Measurements from ENCODE around the gene AMOTL2.
A peak's percentile ranks its signal among the peaks of the same experiment; 100 is the strongest.

Gene AMOTL2

GRCh38 chr3:134336587-134336986 lies 37.7 kb downstream of the AMOTL2 start:
- DNase-seq (ENCODE audit: low spot score), result no peak
- no peak for FAIRE-seq

- FAIRE-seq, result no peak
Measured at GRCh38 chr3:134334901-134335280, 39.4 kb downstream of the AMOTL2 start.

GRCh38 chr3:134334231-134334900 lies 39.9 kb downstream of the AMOTL2 start:
- DNase-seq (ENCODE audit: low spot score) (no peak), FAIRE-seq (peak; percentile 13)

More at GRCh38 chr3:134334901-134335280, 39.4 kb downstream of the AMOTL2 start:
- no peak for DNase-seq (ENCODE audit: low spot score)

GRCh38 chr3:134333522-134334181 lies 40.6 kb downstream of the AMOTL2 start:
- DNase-seq (ENCODE audit: low spot score) (peak; percentile 69), FAIRE-seq (no peak)

- DNase-seq (ENCODE audit: low spot score), result no peak
- no peak for FAIRE-seq
Measured at GRCh38 chr3:134332344-134332743, 41.9 kb downstream of the AMOTL2 start.

- FAIRE-seq (no peak), DNase-seq (ENCODE audit: low spot score) (no peak)
Measured at GRCh38 chr3:134331811-134332199, 42.4 kb downstream of the AMOTL2 start.

GRCh38 chr3:134330883-134331810 lies 43.1 kb downstream of the AMOTL2 start:
- DNase-seq (ENCODE audit: low spot score) (no peak), FAIRE-seq (no peak)

GRCh38 chr3:134328846-134329245 lies 45.4 kb downstream of the AMOTL2 start:
- FAIRE-seq, result peak; percentile 42

GRCh38 chr3:134328147-134328591 lies 46.1 kb downstream of the AMOTL2 start:
- peak; percentile 77 for FAIRE-seq
- DNase-seq (ENCODE audit: low spot score), result peak; percentile 67

More at GRCh38 chr3:134328846-134329245, 45.4 kb downstream of the AMOTL2 start:
- no peak for DNase-seq (ENCODE audit: low spot score)

- DNase-seq (ENCODE audit: low spot score), result peak; percentile 60
- FAIRE-seq, result no peak
Measured at GRCh38 chr3:134327594-134327975, 46.7 kb downstream of the AMOTL2 start.

- DNase-seq (ENCODE audit: low spot score), result peak; percentile 82
- no peak for FAIRE-seq
Measured at GRCh38 chr3:134326760-134327593, 47.3 kb downstream of the AMOTL2 start.

- no peak for DNase-seq (ENCODE audit: low spot score)
- peak; percentile 9 for FAIRE-seq
Measured at GRCh38 chr3:134326126-134326525, 48.1 kb downstream of the AMOTL2 start.

- FAIRE-seq (no peak), DNase-seq (ENCODE audit: low spot score) (no peak)
Measured at GRCh38 chr3:134325706-134326105, 48.5 kb downstream of the AMOTL2 start.

- FAIRE-seq (peak; percentile 32), DNase-seq (ENCODE audit: low spot score) (no peak)
Measured at GRCh38 chr3:134325061-134325705, 49.1 kb downstream of the AMOTL2 start.

GRCh38 chr3:134323966-134324962 lies 50.0 kb downstream of the AMOTL2 start:
- DNase-seq (ENCODE audit: low spot score) (no peak), FAIRE-seq (peak; percentile 42)

- FAIRE-seq, result no peak
- no peak for DNase-seq (ENCODE audit: low spot score)
Measured at GRCh38 chr3:134322286-134322685, 52.0 kb downstream of the AMOTL2 start.

- FAIRE-seq (peak; percentile 84), DNase-seq (ENCODE audit: low spot score) (peak; percentile 67)
Measured at GRCh38 chr3:134320749-134321148, 53.5 kb downstream of the AMOTL2 start.

GRCh38 chr3:134319931-134320330 lies 54.3 kb downstream of the AMOTL2 start:
- no peak for DNase-seq (ENCODE audit: low spot score)
- no peak for FAIRE-seq

GRCh38 chr3:134318166-134318565 lies 56.1 kb downstream of the AMOTL2 start:
- no peak for FAIRE-seq

More at GRCh38 chr3:134318166-134318565, 56.1 kb downstream of the AMOTL2 start:
- DNase-seq (ENCODE audit: low spot score), result no peak

All from urothelium cell line (cell line).